ENCODE data around the gene TMEM19.

DNA sequence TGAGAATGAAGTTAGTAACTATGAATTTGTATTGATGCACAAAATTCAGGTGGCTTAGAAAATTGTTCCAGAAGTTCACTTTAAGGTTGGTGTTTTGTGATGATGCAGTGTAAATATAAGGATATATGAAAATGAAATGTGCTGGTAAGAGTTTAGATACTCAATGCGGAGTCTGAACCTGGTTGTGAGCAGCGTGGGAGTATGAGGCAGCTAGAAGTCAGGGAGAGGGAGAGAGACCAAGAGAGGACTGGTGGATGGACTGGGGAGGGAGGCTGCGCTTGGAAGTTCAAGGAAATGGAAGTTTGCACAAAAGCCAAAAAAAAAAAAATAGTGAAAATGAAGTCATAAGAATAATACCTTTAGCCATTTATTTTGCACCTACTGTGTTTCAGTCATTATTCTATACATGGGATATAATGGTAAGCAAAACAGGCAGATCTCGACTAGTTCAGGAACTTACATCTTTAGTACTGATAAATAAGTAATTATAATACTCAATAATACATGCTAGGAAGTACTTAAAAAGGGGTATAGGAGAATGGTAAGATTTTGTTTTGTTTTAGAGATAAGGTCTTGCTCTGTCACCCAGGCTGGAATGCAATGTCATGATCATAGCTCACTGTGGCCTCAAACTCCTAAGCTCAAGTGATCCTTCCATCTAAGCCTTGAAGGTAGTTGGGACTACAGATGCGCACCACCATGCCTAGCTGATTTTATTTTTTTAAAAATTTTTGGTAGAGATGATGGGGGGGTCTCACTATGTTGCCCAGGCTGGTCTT is 58.8 kb downstream of the TMEM19 start:
- TF ChIP-seq, protein P1, sequence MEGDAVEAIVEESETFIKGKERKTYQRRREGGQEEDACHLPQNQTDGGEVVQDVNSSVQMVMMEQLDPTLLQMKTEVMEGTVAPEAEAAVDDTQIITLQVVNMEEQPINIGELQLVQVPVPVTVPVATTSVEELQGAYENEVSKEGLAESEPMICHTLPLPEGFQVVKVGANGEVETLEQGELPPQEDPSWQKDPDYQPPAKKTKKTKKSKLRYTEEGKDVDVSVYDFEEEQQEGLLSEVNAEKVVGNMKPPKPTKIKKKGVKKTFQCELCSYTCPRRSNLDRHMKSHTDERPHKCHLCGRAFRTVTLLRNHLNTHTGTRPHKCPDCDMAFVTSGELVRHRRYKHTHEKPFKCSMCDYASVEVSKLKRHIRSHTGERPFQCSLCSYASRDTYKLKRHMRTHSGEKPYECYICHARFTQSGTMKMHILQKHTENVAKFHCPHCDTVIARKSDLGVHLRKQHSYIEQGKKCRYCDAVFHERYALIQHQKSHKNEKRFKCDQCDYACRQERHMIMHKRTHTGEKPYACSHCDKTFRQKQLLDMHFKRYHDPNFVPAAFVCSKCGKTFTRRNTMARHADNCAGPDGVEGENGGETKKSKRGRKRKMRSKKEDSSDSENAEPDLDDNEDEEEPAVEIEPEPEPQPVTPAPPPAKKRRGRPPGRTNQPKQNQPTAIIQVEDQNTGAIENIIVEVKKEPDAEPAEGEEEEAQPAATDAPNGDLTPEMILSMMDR (conservative IDR thresholded peaks at IDR 0.05): no peak
- TF ChIP-seq EZH2 (IDR thresholded peaks at IDR 0.05; ENCODE audit: low read depth): no peak
